A673 (cell line): ENCODE data around the gene MRPL47.

Source experiments
- CTCF ChIP-seq: fragments of 300-800, 200-600 bp; sonication (generic); conservative IDR thresholded peaks from 2 replicates; pipeline ENCODE4 v1.5.1; 2017; ENCODE audit warnings: low read depth, mild to moderate bottlenecking, antibody characterized with exemption, low read length, moderate library complexity, mixed read lengths
- EZH2 ChIP-seq: fragments of 200-600 bp; sonication (generic); IDR thresholded peaks from 2 replicates; pipeline ENCODE4 v1.6.1; 2017; ENCODE audit warnings: borderline replicate concordance, low read depth, mild to moderate bottlenecking, mixed read lengths, antibody characterized with exemption, low read length; ENCODE audit not compliant: poor library complexity, severe bottlenecking

DNA sequence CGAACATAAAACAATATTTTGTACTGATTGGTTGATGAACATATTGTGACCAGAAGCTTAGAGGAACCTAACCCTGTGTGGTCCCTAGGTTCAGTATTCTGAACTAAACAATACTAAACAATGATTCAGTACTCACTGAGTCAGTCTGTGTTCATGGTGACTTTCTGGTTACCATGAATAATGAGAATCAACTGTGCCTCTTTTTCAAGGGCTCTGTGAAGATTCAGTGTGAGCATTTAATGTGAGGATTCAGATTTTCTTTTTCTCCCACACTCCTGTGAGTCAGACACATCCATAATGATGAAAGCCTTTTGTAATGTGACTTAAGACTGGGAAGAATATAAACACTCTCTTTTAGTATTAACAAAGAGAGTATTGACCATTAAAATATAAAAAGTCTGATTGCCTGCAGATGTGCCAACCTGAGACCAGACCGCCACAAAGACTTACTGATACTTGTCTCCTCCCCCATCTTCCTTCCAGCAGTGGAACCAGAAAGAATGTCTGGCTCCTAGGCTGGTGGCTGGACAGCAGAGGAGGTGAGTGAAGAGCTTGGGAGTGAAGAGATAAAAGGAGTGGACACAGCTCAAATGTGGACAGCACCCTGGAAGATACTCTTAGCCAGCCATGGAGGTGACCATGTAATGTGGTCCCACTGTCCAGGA lies 59.3 kb downstream of the MRPL47 start:
- no peak for TF ChIP-seq CTCF
- no peak for TF ChIP-seq EZH2
